HG03432 (cell line): ENCODE results near the gene GALNT9.
"Not testable (repeated sequence)": the region's sequence is repeated elsewhere in the genome, so short reads cannot be mapped to it uniquely, and the experiment has no call there.

ENCODE experiments used
- ATAC-seq: cut with Tn5 transposase; IDR thresholded peaks from one replicate; pipeline ENCODE4 v1.9.1; 2021; ENCODE audit warnings: mild to moderate bottlenecking, moderate library complexity; ENCODE audit not compliant: unreplicated experiment

The GALNT9 gene

DNA sequence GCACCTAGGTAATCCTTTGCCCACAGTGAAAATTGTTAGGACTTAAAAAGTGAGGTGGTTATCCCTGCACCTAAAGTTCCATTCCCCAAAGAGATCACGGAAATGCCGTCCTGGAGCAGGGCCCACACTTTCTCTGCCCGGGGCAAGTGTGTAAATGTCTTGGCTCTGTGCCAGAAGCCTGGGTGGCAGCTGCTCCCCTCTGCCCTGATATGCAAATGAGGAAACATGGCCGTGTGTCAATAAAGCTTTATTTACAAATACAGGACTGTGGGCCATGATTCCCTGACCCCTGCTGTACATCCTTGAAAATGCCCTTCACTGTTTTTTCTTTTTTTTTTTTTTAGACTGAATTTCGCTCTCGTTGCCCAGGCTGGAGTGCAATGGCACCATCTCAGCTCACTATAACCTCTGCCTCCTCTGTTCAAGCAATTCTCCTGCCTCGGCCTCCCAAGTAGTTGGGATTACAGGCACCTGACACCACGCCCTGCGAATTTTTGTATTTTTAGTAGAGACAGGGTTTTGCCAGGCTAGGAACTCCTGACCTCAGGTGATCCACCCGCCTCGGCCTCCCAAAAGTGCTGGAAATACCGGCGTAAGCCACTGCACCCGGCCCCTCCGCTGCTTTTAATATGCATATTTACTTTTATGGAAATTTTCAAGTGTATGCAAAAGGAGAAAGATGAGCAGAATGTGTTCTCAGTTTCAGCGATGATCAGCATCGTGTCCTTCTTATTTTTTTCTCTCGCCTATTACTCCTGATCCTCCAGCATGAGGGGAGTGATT lies 75.5 kb downstream of the GALNT9 start:
- no peak for ATAC-seq

DNA sequence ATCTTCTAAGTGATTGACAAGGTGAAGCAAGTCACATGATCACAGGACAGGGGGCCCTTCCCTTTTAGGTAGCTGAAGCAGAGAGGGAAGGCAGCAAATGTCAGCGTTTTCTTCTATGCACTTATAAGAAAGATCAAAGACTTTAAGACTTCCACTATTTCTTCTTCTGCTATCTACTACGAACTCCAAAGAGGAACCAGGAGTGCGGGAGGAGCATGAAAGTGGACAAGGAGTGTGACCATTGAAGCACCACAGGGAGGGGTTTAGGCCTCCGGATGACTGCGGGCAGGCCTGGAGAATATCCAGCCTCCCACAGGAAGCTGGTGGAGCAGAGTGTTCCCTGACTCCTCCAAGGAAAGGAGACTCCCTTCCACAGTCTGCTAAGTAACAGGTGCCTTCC lies 76.4 kb downstream of the GALNT9 start:
- ATAC-seq = not testable (repeated sequence)

DNA sequence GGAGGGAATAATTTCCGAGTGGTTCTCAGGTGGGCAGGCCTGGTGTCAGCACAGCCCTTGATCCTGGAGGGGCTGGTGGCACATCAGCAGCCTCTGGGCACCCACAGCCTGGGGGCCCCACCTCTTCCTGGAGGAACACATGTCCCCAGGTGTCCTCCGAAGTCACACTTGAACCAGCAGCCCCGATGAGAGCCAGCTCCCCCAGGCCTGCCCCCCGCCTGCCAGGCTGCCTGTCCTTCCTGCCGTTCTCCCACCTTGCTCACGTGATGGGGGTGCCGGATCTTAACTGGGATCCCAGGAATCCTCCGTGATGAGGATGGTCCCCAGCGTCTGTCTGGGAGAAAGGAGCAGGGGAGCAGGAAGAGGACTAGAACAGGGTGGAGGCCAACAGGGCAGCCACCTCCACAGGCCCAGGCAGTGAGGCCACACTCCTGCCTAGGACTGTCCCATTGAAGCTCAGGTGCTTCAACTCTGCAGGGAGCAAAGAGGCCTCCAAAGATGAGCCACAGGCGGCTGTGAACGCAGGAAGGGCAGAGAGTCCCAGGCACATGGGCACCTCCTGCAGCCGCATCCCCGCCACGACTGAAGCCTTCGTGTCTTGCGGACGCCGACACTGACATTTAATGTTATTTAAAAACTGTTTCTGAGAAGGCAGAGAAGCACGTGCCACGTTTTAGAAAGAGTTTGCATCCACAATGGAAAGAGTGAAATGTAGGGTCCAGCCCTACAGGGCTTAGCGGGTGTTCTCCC lies 77.5 kb downstream of the GALNT9 start:
- ATAC-seq = no peak

DNA sequence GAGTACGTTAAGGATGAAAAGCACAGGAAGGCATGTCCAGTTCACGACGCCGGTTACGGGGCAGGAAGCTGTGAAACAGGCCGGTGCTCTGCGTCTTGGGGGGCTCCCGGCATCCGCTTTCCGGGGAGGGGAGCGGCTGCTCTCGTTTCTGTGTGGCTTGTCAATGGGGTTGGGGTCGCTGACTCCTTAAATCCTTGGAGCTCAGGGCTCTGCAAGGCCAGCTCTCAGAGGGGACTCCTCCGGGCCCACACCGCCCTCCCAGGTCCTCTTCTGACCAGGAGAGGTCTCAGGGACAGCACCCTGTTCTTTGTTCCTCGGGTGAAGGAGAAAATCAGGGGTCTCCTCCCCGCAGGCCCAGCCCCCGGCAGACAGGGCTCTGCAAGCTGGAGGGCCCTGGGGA lies 78.1 kb downstream of the GALNT9 start:
- ATAC-seq = no peak

- no peak for ATAC-seq
Measured at GRCh38 chr12:132250707-132251106, 78.7 kb downstream of the GALNT9 start.

DNA sequence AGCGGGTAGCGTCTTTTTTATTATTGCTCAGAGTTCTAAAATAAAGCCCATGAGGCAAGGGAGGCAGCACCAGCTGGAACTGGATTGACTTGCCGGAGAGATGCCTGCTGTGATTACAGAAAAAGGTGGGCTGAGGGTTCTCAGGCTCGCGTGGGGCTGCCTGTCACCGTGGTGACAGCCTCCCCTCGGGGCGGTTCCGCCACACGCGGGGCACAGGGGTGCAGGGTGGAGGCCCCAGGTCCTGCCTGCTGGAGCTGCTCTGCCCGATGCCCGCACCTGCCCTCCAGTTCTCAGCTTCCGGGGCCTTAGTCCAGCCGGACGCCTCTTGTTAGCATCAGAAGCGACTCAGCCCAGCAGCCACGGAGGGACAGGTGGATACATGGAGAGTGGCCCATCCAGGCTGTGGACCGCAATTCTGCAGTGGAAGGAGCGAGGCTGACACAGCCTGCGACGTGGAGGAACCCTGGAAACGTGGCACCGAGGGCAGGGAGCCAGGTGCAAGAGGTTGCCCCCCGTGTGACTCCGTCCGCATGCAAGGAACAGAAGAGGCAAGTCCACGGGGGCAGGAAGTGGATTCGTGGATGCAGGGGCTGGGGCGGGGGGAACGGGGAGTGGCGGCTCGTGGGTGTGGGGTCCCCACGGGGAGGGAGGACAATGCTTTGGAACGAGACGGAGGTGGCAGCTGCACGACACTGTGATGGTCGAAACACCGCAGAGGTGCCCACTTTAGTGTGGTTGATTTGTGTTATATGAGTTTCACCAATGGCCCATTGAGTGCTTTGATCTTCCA lies 79.5 kb downstream of the GALNT9 start:
- no peak for ATAC-seq

- ATAC-seq = no peak
Measured at GRCh38 chr12:132248453-132249167, 80.8 kb downstream of the GALNT9 start.

DNA sequence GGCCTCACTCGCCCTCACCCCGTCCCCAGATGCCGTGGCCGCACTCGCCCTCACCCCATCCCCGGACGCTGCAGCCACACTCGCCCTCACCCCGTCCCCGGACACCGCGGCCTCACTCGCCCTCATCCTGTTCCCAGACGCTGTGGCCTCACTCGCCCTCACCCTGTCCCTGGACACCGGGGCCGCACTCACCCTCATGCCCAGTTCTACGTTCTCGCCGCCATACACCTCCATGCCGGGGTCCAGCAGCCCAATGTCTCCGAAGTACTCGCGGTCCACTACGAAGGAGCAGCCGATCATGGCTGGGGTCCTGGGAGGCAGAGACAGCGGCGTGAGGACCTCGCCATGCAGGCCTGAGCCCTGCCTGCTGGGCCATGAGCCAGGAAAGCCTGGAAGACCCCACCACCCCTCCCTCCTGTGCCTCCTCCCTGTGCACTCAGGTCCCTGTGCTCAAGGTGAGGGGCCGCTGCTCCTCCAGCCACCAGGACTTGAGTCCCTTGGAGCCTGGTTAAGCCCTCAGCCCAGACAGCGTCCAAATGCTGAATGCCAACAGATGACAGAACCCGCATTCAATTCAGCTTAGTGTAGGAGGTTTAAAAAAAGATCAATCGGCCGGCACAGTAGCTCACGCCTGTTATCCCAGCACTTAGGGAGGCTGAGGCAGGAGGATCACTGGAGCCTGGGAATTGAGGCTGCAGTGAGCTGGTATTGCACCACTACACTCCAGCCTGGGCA lies 81.5 kb downstream of the GALNT9 start:
- ATAC-seq = no peak

DNA sequence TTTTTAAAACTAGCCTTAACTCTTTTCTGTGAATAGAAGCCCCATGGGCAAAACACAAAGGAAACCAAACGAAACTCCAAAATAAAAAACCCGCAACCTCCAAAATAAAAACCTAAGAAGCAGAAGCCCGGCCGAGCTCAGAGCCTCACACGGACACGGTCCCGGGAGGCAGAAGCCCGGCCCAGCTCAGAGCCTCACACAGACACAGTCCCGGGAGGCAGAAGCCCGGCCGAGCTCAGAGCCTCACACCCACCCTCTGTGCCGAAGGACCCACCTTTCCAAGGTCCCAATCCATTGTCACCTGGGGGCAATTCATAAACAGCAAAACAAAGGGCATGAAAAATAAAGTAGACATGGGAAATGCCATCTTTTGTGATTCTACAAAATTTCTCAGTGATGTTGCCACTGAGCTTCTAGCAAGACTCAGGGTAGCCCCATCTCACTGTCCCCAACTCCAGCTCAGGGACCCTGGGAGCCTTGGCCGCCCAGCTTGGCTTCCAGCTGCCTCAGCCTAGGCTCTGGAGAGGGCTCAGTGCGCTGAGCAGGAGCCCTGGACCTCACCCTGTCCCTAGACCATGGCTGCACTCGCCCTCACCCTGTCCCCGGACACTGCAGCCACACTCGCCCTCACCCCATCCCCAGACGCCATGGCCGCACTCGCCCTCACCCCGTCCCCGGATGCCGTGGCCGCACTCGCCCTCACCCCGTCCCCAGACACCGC lies 82.2 kb downstream of the GALNT9 start:
- no peak for ATAC-seq

- ATAC-seq = no peak
Measured at GRCh38 chr12:132245521-132246101, 83.8 kb downstream of the GALNT9 start.

DNA sequence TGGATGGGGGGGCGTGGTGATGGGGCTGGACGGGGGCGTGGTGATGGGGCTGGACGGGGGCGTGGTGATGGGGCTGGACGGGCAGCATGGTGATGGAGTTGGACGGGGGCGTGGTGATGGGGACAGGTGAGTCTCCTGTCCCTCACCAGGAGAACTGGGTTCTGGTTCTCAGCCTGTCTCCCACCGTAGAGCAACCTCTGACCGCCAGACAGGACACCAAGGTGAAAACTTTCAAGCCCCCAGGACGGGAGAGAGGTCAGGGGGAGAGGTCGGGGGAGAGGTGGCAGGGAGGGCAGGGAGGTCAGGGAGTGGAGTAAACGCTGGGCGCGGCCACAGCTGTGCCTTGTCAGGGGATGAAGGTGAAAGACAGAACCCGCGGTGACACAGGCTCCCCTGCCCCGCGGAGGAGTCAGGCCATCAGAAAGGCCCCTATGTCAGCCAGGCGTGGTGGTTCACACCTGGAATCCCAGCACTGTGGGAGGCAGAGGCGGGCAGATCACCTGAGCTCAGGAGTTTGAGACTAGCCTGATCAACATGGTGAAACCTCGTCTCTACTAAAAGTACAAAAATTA lies 84.6 kb downstream of the GALNT9 start:
- ATAC-seq = no peak

GRCh38 chr12:132243596-132244310 lies 85.6 kb downstream of the GALNT9 start:
- ATAC-seq = no peak

- ATAC-seq = not testable (repeated sequence)
Measured at GRCh38 chr12:132243171-132243570, 86.2 kb downstream of the GALNT9 start.

DNA sequence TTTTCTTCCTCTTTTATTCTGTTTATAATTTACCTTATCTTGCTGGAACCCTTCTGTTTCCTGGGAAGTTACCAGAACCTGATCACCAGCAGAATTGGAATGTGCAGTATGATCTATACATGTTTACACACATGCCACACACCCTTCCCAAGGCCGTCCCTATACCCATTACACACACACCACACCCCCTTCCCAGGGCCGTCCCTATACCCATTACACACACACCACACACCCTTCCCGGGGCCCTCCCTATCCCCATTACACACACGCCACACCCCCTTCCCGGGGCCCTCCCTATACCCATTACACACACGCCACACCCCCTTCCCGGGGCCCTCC lies 88.8 kb downstream of the GALNT9 start:
- not testable (repeated sequence) for ATAC-seq

DNA sequence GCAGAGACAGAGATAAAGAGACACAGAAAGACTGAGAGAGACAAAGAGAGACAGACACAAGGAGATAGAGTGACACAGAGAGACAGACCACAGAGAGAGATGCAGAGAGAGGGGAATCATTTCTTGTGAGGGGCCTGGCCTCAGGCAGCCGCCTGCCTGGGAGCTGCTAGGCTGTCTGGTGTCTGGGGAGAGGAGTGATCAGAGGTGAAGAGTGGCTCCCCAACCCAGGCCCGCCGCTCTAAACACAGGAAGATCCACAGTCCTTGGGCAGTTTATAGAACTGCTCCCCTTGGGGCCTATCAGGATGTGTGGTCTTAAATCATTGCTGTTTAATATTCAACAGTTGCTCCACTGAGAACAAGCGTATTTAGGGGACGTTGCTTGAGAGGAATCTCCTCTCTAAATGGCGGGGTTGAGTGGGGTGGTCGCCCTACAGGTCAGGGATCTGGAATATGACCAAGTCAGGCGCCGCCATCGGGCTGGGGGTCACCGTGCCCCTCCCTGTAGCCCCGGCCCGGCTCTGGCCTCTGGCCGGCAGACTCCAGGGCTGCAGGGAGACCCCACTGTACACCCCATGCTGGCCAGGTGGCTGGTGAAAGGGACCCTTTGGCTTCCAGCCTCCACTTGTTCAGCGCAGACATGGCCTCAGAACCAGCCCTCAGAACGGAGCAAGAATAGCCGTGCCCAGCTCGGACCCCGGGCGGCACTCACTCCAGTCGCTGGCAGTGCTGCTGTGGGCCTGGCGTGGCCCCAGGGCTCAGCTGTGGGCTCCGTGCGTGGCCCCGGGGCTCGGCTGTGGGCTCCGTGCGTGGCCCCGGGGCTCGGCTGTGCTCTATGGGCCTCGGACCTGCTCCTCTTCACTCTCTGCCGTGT lies 89.4 kb downstream of the GALNT9 start:
- ATAC-seq = no peak

DNA sequence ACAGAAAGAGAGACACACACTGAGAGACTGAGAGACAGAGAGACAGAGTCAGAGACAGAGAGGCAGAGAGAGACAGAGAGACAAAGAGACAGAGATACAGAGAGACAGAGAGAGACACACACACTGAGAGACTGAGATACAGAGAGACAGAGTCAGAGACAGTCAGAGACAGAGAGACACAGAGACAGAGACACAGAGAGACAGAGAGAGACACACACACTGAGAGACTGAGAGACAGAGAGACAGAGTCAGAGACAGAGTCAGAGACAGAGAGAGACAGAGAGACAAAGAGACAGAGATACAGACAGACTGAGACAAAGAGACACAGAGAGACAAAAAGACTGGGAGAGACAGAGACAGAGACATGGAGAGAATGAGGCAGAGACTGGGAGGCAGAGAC lies 90.0 kb downstream of the GALNT9 start:
- no peak for ATAC-seq

GRCh38 chr12:132238884-132239283 lies 90.5 kb downstream of the GALNT9 start:
- ATAC-seq = no peak
